Activated naive CD4-positive, alpha-beta T cell (primary cell): ENCODE data around the gene HGD.

Experiments used
- DNase-seq, 4 experiments: peaks; one replicate each; lab custom pipeline; 2025; lab: John Stamatoyannopoulos, UW

HGD gene

GRCh38 chr3:120682095-120682681 lies at the start of gene HGD:
HGD (minus strand) TSS chr3:120682239; CDS start chr3:120682111, 128 bp downstream.
- no peak for DNase-seq

- no peak for DNase-seq
Observed at GRCh38 chr3:120730576-120731542, 48.8 kb upstream of the HGD start.

GRCh38 chr3:120726791-120727190 lies 44.8 kb upstream of the HGD start:
- DNase-seq, result no peak

- DNase-seq, result peak in 3 of 4 experiments; percentile 3 to 84 (median 68)
Observed at GRCh38 chr3:120719167-120719834, 37.3 kb upstream of the HGD start.

GRCh38 chr3:120713262-120713661 lies 31.2 kb upstream of the HGD start:
- DNase-seq, result no peak

- DNase-seq, result no peak
Observed at GRCh38 chr3:120710369-120710768, 28.3 kb upstream of the HGD start.

GRCh38 chr3:120708408-120708807 lies 26.4 kb upstream of the HGD start:
- no peak for DNase-seq

GRCh38 chr3:120706950-120707349 lies 24.9 kb upstream of the HGD start:
- DNase-seq, result no peak

GRCh38 chr3:120705884-120706582 lies 24.0 kb upstream of the HGD start:
- no peak for DNase-seq

GRCh38 chr3:120699333-120699732 lies 17.3 kb upstream of the HGD start:
- no peak for DNase-seq

GRCh38 chr3:120693439-120694171 lies 11.6 kb upstream of the HGD start:
- DNase-seq, result no peak

GRCh38 chr3:120689395-120689794 lies 7.4 kb upstream of the HGD start:
- no peak for DNase-seq

GRCh38 chr3:120688121-120688520 lies 6.1 kb upstream of the HGD start:
- DNase-seq, result no peak

- DNase-seq, result no peak
Observed at GRCh38 chr3:120685411-120685810, 3.4 kb upstream of the HGD start.

- DNase-seq, result no peak
Observed at GRCh38 chr3:120684896-120685295, 2.9 kb upstream of the HGD start.

GRCh38 chr3:120683671-120684301 lies 1.7 kb upstream of the HGD start:
- DNase-seq, result no peak

- no peak for DNase-seq
Observed at GRCh38 chr3:120683213-120683612, 1.2 kb upstream of the HGD start.

GRCh38 chr3:120681506-120682038 lies 467 bp downstream of the HGD start:
- DNase-seq, result no peak

- DNase-seq, result no peak
Observed at GRCh38 chr3:120681018-120681417, 1.0 kb downstream of the HGD start.

- no peak for DNase-seq
Observed at GRCh38 chr3:120680193-120680894, 1.7 kb downstream of the HGD start.
